Ascending aorta (tissue), 2 donors: ENCODE results near the gene MTHFD2L. TPM values are rescaled to one million over a fixed set of nuclear protein-coding genes. Genes with fewer than 3 reads are reported as not detected.
A peak's percentile ranks its signal among the peaks of the same experiment; 100 is the strongest.

Experiments
- DNase-seq, 2 donors: peaks; one replicate each; pipeline ENCODE4 v3.0.0-alpha.2; 2019; ENCODE audit warnings: low spot score in 2 of 2
- H3K27ac ChIP-seq, 2 donors: fragments of 200-600 bp; sonication (generic); one replicate each; pipeline ENCODE4 v1.5.1; 2016 to 2017; ENCODE audit warnings: mild to moderate bottlenecking in 1 of 2
- H3K27me3 ChIP-seq: fragments of 200-600 bp; sonication (generic); one replicate; pipeline ENCODE4 v1.5.1; 2017
- H3K36me3 ChIP-seq, 2 donors: fragments of 200-600 bp; sonication (generic); one replicate each; pipeline ENCODE4 v1.5.1; 2016
- H3K4me1 ChIP-seq, 2 donors: fragments of 200-600 bp; sonication (generic); one replicate each; pipeline ENCODE4 v1.5.1; 2016 to 2017; ENCODE audit warnings: mild to moderate bottlenecking in 1 of 2
- H3K4me3 ChIP-seq, 2 donors: fragments of 200-600 bp; sonication (generic); one replicate each; pipeline ENCODE4 v1.5.1; 2016 to 2017; ENCODE audit warnings: mild to moderate bottlenecking in 1 of 2
- H3K9me3 ChIP-seq, 2 donors: fragments of 200-600 bp; sonication (generic); one replicate each; pipeline ENCODE4 v1.5.1; 2016
- intact Hi-C: fragments of 100-400 bp; cut with DNase I; formaldehyde crosslinking; loops from one replicate; pipeline ENCODE4 v1.15.1; 2023
- total RNA-seq: library from RNA; depleted of rRNA; stranded (reverse); fragments of >200 nt; gene quantifications from one replicate; pipeline ENCODE4 v1.1.0, GENCODE V29; 2016
- TF ChIP-seq, protein P1 (sequence below), 3 experiments: fragments of 200-600 bp in 2 of 3; fragments of 450-650 bp in 1 of 3; sonication (generic) in 2 of 3; IDR thresholded peaks; one replicate each; pipeline ENCODE4 v1.5.1; 2016 to 2019; ENCODE audit warnings: antibody characterized with exemption in 3 of 3, mild to moderate bottlenecking in 1 of 3, moderate library complexity in 1 of 3

The MTHFD2L gene
- total RNA-seq, 1 donor from 2014 or later, result not detected

DNA sequence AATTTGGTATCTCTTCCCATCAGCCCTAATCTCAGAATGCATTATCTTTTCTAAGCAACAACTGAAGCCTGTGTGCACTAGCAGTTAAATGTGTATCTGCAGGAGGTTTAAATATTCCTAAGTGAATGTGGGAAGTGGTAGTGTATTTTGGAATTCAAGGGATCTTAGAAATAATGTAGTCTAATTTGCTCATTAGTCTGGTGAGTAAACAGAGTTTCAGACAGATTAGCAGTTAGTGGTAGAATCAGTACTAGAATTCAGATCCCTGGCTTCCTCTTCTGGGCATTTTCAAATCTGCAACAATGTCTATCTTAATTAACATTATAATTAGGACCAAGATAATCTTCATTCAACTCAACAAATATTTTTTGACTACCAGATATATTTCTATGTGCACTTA, 47.2 kb upstream of the MTHFD2L start:
- Histone ChIP-seq H3K9me3 (no peaks in the 10 kb centered on the region), H3K36me3 (no peaks in the 10 kb centered on the region), H3K27ac (peak overlapping the region; percentile 78 to 84), H3K27me3 (no peaks in the 10 kb centered on the region), H3K4me3 (no peak overlapping the region), H3K4me1 (peaks cover 11 to 46% of the 10 kb centered on the region in 2 donors)
- no peak for DNase-seq
- intact Hi-C loops, result loop anchor here (10.0 kb wide), 1 partner anchor 1216 kb away; no protein-coding TSS in a partner anchor
- TF ChIP-seq, protein P1, sequence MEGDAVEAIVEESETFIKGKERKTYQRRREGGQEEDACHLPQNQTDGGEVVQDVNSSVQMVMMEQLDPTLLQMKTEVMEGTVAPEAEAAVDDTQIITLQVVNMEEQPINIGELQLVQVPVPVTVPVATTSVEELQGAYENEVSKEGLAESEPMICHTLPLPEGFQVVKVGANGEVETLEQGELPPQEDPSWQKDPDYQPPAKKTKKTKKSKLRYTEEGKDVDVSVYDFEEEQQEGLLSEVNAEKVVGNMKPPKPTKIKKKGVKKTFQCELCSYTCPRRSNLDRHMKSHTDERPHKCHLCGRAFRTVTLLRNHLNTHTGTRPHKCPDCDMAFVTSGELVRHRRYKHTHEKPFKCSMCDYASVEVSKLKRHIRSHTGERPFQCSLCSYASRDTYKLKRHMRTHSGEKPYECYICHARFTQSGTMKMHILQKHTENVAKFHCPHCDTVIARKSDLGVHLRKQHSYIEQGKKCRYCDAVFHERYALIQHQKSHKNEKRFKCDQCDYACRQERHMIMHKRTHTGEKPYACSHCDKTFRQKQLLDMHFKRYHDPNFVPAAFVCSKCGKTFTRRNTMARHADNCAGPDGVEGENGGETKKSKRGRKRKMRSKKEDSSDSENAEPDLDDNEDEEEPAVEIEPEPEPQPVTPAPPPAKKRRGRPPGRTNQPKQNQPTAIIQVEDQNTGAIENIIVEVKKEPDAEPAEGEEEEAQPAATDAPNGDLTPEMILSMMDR (IDR thresholded peaks at IDR 0.05), result no peak

DNA sequence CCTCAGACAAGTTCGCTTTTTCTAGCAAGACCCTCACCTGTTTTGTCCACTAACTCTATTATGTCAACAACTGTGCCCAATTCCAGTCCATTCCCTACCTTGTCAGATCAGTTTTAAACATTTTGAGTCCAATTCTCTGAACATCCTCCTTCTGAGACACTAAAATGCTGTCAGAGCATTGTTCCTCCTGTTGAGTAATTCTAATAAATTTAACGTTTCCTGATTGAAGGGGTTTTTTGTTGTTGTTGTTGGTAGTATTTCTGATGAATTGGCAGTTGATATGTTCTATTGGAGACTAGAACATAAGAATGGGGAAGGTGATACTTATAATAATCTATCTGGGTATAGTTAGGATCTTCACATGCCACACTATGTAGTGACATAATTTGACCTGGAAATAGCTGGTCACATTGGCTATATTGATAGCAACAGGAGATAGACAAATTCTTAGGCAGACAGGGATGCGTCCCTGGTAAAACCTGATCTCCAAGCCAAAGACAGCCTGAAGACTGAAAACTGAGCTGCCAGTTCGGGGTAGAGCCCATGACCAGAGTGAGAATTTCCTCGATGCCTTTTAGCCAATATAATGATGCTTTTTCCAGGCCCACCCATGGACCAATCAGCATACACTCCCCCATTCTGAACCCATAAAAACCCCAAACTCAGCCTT, 46.5 kb upstream of the MTHFD2L start:
- TF ChIP-seq, protein P1 (IDR thresholded peaks at IDR 0.05), result no peak
- Histone ChIP-seq H3K9me3 (no peaks in the 10 kb centered on the region), H3K4me3 (no peak overlapping the region), H3K36me3 (no peaks in the 10 kb centered on the region), H3K4me1 (peaks cover 11 to 41% of the 10 kb centered on the region in 2 donors), H3K27ac (peak overlapping the region; percentile 78 to 84), H3K27me3 (no peaks in the 10 kb centered on the region)
- intact Hi-C loops, result loop anchor here (10.0 kb wide), 1 partner anchor 1217 kb away; no protein-coding TSS in a partner anchor
- no peak for DNase-seq

DNA sequence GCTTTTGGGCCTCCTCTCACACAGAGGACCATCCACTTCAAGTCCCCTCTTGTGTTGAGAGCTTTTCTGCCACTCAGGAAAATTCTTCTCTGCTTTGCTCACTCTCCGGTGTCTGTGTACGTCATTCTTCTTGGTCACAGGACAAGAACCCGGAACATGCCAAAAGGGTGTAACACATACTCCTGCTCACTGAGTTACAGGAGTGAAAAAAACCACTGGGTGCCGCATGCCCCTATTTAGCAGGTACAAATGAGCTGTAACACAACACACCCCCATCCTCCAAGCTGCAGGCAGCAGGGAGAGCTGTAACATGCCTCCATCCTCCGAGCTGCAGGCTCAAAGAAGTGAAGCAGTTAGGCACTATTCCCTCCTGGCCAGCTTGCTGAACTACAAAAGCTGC, 45.9 kb upstream of the MTHFD2L start:
- intact Hi-C loops, result loop anchor here (10.0 kb wide), 1 partner anchor 1217 kb away; no protein-coding TSS in a partner anchor
- Histone ChIP-seq H3K27me3 (no peaks in the 10 kb centered on the region), H3K27ac (peak overlapping the region; percentile 78 to 84), H3K4me3 (peak overlapping the region in 1 of 2 donors; percentile 13), H3K9me3 (no peaks in the 10 kb centered on the region), H3K4me1 (peaks cover 11 to 47% of the 10 kb centered on the region in 2 donors), H3K36me3 (no peaks in the 10 kb centered on the region)
- peak in 1 of 2 donors; percentile 84 for DNase-seq
- TF ChIP-seq, protein P1 (IDR thresholded peaks at IDR 0.05), result no peak

DNA sequence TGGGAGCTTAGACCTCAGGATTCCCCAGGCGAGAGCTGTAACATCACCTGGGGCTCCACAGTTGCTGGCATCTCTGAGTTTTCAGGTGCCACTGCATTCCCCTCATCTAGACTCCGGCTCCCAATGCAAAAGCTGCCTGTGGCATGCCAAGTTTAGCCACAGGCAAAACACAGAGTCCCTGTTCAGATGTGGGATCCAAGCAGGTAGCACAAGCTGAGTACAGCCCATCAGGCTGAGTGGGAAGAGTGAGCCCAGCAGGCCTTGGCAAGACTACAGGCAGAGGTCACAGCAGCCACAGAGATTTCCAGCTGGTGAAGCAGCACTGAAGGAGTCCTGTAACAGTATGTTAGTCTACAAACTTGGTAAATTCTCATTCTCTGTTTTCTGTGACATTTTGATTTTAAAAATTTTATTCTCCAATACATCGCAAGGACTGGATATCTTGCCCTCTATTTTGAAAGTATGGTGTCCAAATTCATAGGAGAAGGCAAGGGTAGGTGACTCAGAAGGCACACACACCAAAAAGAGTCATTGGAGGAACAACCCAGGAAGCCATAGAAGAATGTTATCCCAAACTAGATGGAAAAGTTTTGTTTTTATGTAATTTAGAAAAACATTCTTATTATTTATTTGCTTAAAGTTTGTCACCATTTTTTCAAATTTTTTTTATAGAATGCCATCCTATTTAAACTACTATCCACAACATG, 45.4 kb upstream of the MTHFD2L start:
- Histone ChIP-seq H3K9me3 (no peaks in the 10 kb centered on the region), H3K36me3 (no peaks in the 10 kb centered on the region), H3K27me3 (no peaks in the 10 kb centered on the region), H3K4me3 (peak overlapping the region in 1 of 2 donors; percentile 13), H3K27ac (peak overlapping the region; percentile 78 to 84), H3K4me1 (peaks cover 11 to 53% of the 10 kb centered on the region in 2 donors)
- intact Hi-C loops, result loop anchor here (10.0 kb wide), 1 partner anchor 1218 kb away; no protein-coding TSS in a partner anchor
- TF ChIP-seq, protein P1 (IDR thresholded peaks at IDR 0.05), result no peak
- no peak for DNase-seq

DNA sequence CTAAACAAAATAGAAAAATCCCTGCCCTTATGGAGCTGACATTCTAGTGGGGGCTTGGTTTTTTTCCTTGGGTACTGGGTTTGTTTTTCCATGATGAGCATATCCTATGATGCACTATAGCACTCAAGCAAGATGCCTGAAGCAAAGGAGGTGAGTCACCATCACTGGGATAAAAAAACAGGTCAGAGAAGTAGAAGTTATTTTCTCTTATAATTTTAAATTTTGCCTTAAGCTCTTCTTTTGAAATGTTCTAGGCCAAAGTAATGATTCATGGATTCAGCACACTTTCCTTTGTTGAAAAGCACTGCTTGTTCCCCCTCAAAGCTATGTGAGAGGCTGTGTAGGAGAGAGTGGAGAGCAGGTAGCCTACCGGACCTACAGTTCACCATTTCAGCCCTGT, 43.7 kb upstream of the MTHFD2L start:
- no peaks in the 10 kb centered on the region for H3K27me3 ChIP-seq
- no peak overlapping the region for H3K27ac ChIP-seq
- DNase-seq, result no peak
- no peaks in the 10 kb centered on the region for H3K9me3 ChIP-seq
- H3K4me1 ChIP-seq, result peaks cover 10 to 45% of the 10 kb centered on the region in 2 donors
- H3K36me3 ChIP-seq, result no peaks in the 10 kb centered on the region
- TF ChIP-seq, protein P1 (IDR thresholded peaks at IDR 0.05), result no peak
- no peak overlapping the region for H3K4me3 ChIP-seq
- intact Hi-C loops, result loop anchor here (10.0 kb wide), 1 partner anchor 1219 kb away; no protein-coding TSS in a partner anchor
